HG02623 (cell line): ENCODE results near the gene DOCK2.
"Not testable (repeated sequence)": the region's sequence is repeated elsewhere in the genome, so short reads cannot be mapped to it uniquely, and the experiment has no call there.

Source experiments
- ATAC-seq: cut with Tn5 transposase; IDR thresholded peaks from one replicate; pipeline ENCODE4 v1.9.1; 2021; ENCODE audit warnings: moderate library complexity; ENCODE audit not compliant: unreplicated experiment

DOCK2 gene

GRCh38 chr5:169923988-169924387, 286.9 kb downstream of the DOCK2 start:
- ATAC-seq: peak; percentile 65

- ATAC-seq: no peak
These were observed 296.1 kb downstream of the DOCK2 start for GRCh38 chr5:169933127-169933526.

GRCh38 chr5:169933616-169934015, 296.5 kb downstream of the DOCK2 start:
- ATAC-seq: no peak

- no peak for ATAC-seq
These were observed 297.9 kb downstream of the DOCK2 start for GRCh38 chr5:169934990-169935389.

GRCh38 chr5:169935762-169936161, 298.7 kb downstream of the DOCK2 start:
- no peak for ATAC-seq

GRCh38 chr5:169938439-169938838, 301.4 kb downstream of the DOCK2 start:
- no peak for ATAC-seq

- no peak for ATAC-seq
These were observed 302.7 kb downstream of the DOCK2 start for GRCh38 chr5:169939731-169940130.

GRCh38 chr5:169941542-169941941, 304.5 kb downstream of the DOCK2 start:
- ATAC-seq: no peak

- no peak for ATAC-seq
These were observed 305.1 kb downstream of the DOCK2 start for GRCh38 chr5:169942181-169942580.

GRCh38 chr5:169943026-169943425, 306.0 kb downstream of the DOCK2 start:
- no peak for ATAC-seq

GRCh38 chr5:169944115-169944514, 307.0 kb downstream of the DOCK2 start:
- no peak for ATAC-seq

GRCh38 chr5:169944922-169945680, 308.0 kb downstream of the DOCK2 start:
- ATAC-seq: peak; percentile 42

GRCh38 chr5:169945831-169946261, 308.8 kb downstream of the DOCK2 start:
- ATAC-seq: no peak

GRCh38 chr5:169946743-169947295, 309.7 kb downstream of the DOCK2 start:
- no peak for ATAC-seq

- ATAC-seq: no peak
These were observed 313.3 kb downstream of the DOCK2 start for GRCh38 chr5:169950333-169950732.

- not testable (repeated sequence) for ATAC-seq
These were observed 316.1 kb downstream of the DOCK2 start for GRCh38 chr5:169953196-169953595.

GRCh38 chr5:169954786-169955185, 317.7 kb downstream of the DOCK2 start:
- ATAC-seq: no peak

GRCh38 chr5:169956126-169956525, 319.1 kb downstream of the DOCK2 start:
- ATAC-seq: no peak

- no peak for ATAC-seq
These were observed 319.7 kb downstream of the DOCK2 start for GRCh38 chr5:169956756-169957155.

GRCh38 chr5:169958278-169958677, 321.2 kb downstream of the DOCK2 start:
- ATAC-seq: no peak

GRCh38 chr5:169960659-169961058, 323.6 kb downstream of the DOCK2 start:
- no peak for ATAC-seq

GRCh38 chr5:169964246-169964645, 327.2 kb downstream of the DOCK2 start:
- no peak for ATAC-seq

- peak; percentile 77 for ATAC-seq
These were observed 333.3 kb downstream of the DOCK2 start for GRCh38 chr5:169970339-169970738.
